GM18907 (cell line): ENCODE measurements around the gene DVL3.
"Not testable (repeated sequence)": the region's sequence is repeated elsewhere in the genome, so short reads cannot be mapped to it uniquely, and the experiment has no call there.

Experiments
- ATAC-seq: cut with Tn5 transposase; IDR thresholded peaks from one replicate; pipeline ENCODE4 v1.9.1; 2021; ENCODE audit warnings: mild to moderate bottlenecking, moderate library complexity; ENCODE audit not compliant: unreplicated experiment

Gene DVL3

GRCh38 chr3:184154885-184155643 is at the start of gene DVL3:
Gene DVL3, plus strand, starts transcription at chr3:184155377. Its CDS starts 259 bp downstream, at chr3:184155636.
- peak; percentile 79 for ATAC-seq

GRCh38 chr3:184110316-184110725 is 44.9 kb upstream of the DVL3 start:
- no peak for ATAC-seq

- no peak for ATAC-seq
Measured at GRCh38 chr3:184116017-184116416, 39.2 kb upstream of the DVL3 start.

- ATAC-seq: no peak
Measured at GRCh38 chr3:184117636-184118035, 37.5 kb upstream of the DVL3 start.

GRCh38 chr3:184121031-184121430 is 34.1 kb upstream of the DVL3 start:
- not testable (repeated sequence) for ATAC-seq

GRCh38 chr3:184126006-184126405 is 29.2 kb upstream of the DVL3 start:
- no peak for ATAC-seq

- ATAC-seq: no peak
Measured at GRCh38 chr3:184129012-184129411, 26.2 kb upstream of the DVL3 start.

GRCh38 chr3:184132945-184133344 is 22.2 kb upstream of the DVL3 start:
- no peak for ATAC-seq

GRCh38 chr3:184133840-184134745 is 21.1 kb upstream of the DVL3 start:
- peak; percentile 25 for ATAC-seq

GRCh38 chr3:184134746-184135148 is 20.4 kb upstream of the DVL3 start:
- ATAC-seq: peak; percentile 38

- ATAC-seq: peak; percentile 86
Measured at GRCh38 chr3:184135149-184135910, 19.8 kb upstream of the DVL3 start, which contains the start of gene EIF2B5. Gene EIF2B5, plus strand, starts transcription at chr3:184135358. Its CDS starts 28 bp downstream, at chr3:184135386.

- no peak for ATAC-seq
Measured at GRCh38 chr3:184135911-184136260, 19.3 kb upstream of the DVL3 start.

- ATAC-seq: no peak
Measured at GRCh38 chr3:184140436-184140835, 14.7 kb upstream of the DVL3 start.

GRCh38 chr3:184142199-184142598 is 13.0 kb upstream of the DVL3 start:
- no peak for ATAC-seq

- no peak for ATAC-seq
Measured at GRCh38 chr3:184143327-184143726, 11.8 kb upstream of the DVL3 start.

GRCh38 chr3:184144505-184144904 is 10.7 kb upstream of the DVL3 start:
- no peak for ATAC-seq

- ATAC-seq: no peak
Measured at GRCh38 chr3:184145111-184145524, 10.1 kb upstream of the DVL3 start.

- no peak for ATAC-seq
Measured at GRCh38 chr3:184145751-184146270, 9.4 kb upstream of the DVL3 start.

- no peak for ATAC-seq
Measured at GRCh38 chr3:184148076-184148475, 7.1 kb upstream of the DVL3 start.

GRCh38 chr3:184149123-184149522 is 6.1 kb upstream of the DVL3 start:
- ATAC-seq: no peak

GRCh38 chr3:184149770-184150169 is 5.4 kb upstream of the DVL3 start:
- ATAC-seq: not testable (repeated sequence)
